SK-N-SH (cell line): ENCODE data around the gene CD19. TPM values are rescaled to one million over a fixed set of nuclear protein-coding genes. Genes with fewer than 3 reads are reported as not detected.

Source experiments
- CTCF ChIA-PET: fragments of 300-600, 350-600 bp; formaldehyde crosslinking; extraction: SDS; loops from one replicate; lab custom pipeline; 2021; lab: Yijun Ruan, JAX
- POLR2A ChIA-PET: fragments of 350-600 bp; sonication (Branson Sonifier 250); formaldehyde crosslinking; extraction: SDS; loops from one replicate; lab custom pipeline; 2020; ENCODE audit warnings: antibody characterized with exemption, inconsistent platforms; lab: Yijun Ruan, JAX
- DNase-seq: peaks from one replicate; pipeline ENCODE4 v3.0.0; 2012
- H2AFZ ChIP-seq: fragments of 200-600 bp; sonication (generic); 2 replicates; pipeline ENCODE4 v1.8.1; 2016; ENCODE audit warnings: antibody characterized with exemption, mild to moderate bottlenecking, low read depth
- H3F3A ChIP-seq: fragments of 200-600 bp; sonication (generic); replicated peaks from 2 replicates; pipeline ENCODE3; 2016; ENCODE audit warnings: antibody characterized with exemption, mild to moderate bottlenecking; ENCODE audit not compliant: insufficient read depth
- H3K27ac ChIP-seq, 2 experiments: fragments of 200-500 bp in 1 of 2; fragments of 200-600 bp in 1 of 2; sonication (Bioruptor generic) in 1 of 2; sonication (generic), shearing (Covaris generic) in 1 of 2; 2 replicates each; pipeline versions ENCODE4 v1.5.1 to v1.6.1; 2014 to 2016; ENCODE audit warnings: low read depth in 2 of 2, inconsistent platforms in 1 of 2, low read length in 1 of 2, mild to moderate bottlenecking in 1 of 2, mixed read lengths in 1 of 2
- H3K27me3 ChIP-seq: fragments of 200-600 bp; sonication (generic), shearing (Covaris generic); 2 replicates; pipeline ENCODE4 v1.6.1; 2016; ENCODE audit warnings: mixed run types; ENCODE audit not compliant: insufficient read depth
- H3K36me3 ChIP-seq, 2 experiments: fragments of 200-500 bp in 1 of 2; fragments of 200-600 bp in 1 of 2; sonication (Bioruptor generic) in 1 of 2; sonication (generic) in 1 of 2; replicated peaks in 1 of 2; 2 replicates each; pipeline versions ENCODE3 to v1.5.1; 2014 to 2016; ENCODE audit warnings: low read length in 1 of 2, mild to moderate bottlenecking in 1 of 2; ENCODE audit not compliant: insufficient read depth in 2 of 2, control insufficient read depth in 1 of 2
- H3K4me1 ChIP-seq, 2 experiments: fragments of 200-500 bp in 1 of 2; fragments of 200-600 bp in 1 of 2; sonication (Bioruptor generic) in 1 of 2; sonication (generic), shearing (Covaris generic) in 1 of 2; 2 replicates each; pipeline versions ENCODE4 v1.5.1 to v1.6.1; 2014 to 2016; ENCODE audit warnings: low read depth in 1 of 2, low read length in 1 of 2, mixed run types in 1 of 2; ENCODE audit not compliant: insufficient read depth in 2 of 2, control insufficient read depth in 1 of 2
- H3K4me2 ChIP-seq: fragments of 200-600 bp; sonication (generic), shearing (Covaris generic); 2 replicates; pipeline ENCODE4 v1.6.1; 2017; ENCODE audit warnings: mixed run types
- H3K4me3 ChIP-seq, 2 experiments: fragments of 200-500 bp in 1 of 2; fragments of 200-600 bp in 1 of 2; sonication (Bioruptor generic) in 1 of 2; sonication (generic), shearing (Covaris generic) in 1 of 2; 2 replicates each; pipeline versions ENCODE4 v1.5.1 to v1.8.1; 2014 to 2016; ENCODE audit warnings: low read depth in 2 of 2, inconsistent platforms in 1 of 2, low read length in 1 of 2, mild to moderate bottlenecking in 1 of 2, mixed read lengths in 1 of 2, moderate library complexity in 1 of 2
- H3K79me2 ChIP-seq: fragments of 200-600 bp; sonication (generic); 2 replicates; pipeline ENCODE4 v1.8.1; 2017; ENCODE audit warnings: mild to moderate bottlenecking; ENCODE audit not compliant: insufficient read depth
- H3K9ac ChIP-seq: fragments of 200-600 bp; sonication (generic); 2 replicates; pipeline ENCODE4 v1.6.1; 2017; ENCODE audit warnings: mixed run types
- H3K9me2 ChIP-seq: fragments of 200-600 bp; sonication (generic); 2 replicates; pipeline ENCODE4 v1.6.1; 2017; ENCODE audit warnings: mixed run types
- H3K9me3 ChIP-seq: fragments of 200-600 bp; sonication (generic); 2 replicates; pipeline ENCODE4 v1.6.1; 2017; ENCODE audit warnings: mixed run types, mild to moderate bottlenecking, moderate library complexity
- H4K20me1 ChIP-seq: fragments of 200-600 bp; sonication (generic); 2 replicates; pipeline ENCODE4 v1.6.1; 2017; ENCODE audit warnings: mild to moderate bottlenecking, mixed run types; ENCODE audit not compliant: insufficient read depth
- ELF1 ChIP-seq: IDR thresholded peaks from 2 replicates; pipeline ENCODE4 v1.4.0; 2012
- EZH2phosphoT487 ChIP-seq: fragments of 200-600 bp; sonication (generic); IDR thresholded peaks from 2 replicates; pipeline ENCODE4 v1.6.1; 2017; ENCODE audit warnings: low read depth, mixed run types, mild to moderate bottlenecking, antibody characterized with exemption, moderate library complexity, borderline replicate concordance
- NRF1 ChIP-seq: IDR thresholded peaks from 2 replicates; pipeline ENCODE4 v1.6.1; 2012; ENCODE audit warnings: low read depth, mild to moderate bottlenecking, low read length
- POLR2AphosphoS5 ChIP-seq: IDR thresholded peaks from 2 replicates; pipeline ENCODE4 v1.6.1; 2012; ENCODE audit warnings: low read depth, low read length
- SIN3A ChIP-seq: IDR thresholded peaks from 2 replicates; pipeline ENCODE4 v1.6.1; 2012; ENCODE audit warnings: low read depth, mild to moderate bottlenecking, low read length, moderate library complexity, borderline replicate concordance
- TAF1 ChIP-seq: IDR thresholded peaks from 2 replicates; pipeline ENCODE4 v1.6.1; 2012; ENCODE audit warnings: low read depth, mild to moderate bottlenecking, low read length, moderate library complexity, borderline replicate concordance
- TCF12 ChIP-seq: IDR thresholded peaks from 2 replicates; pipeline ENCODE4 v1.4.0; 2012
- YY1 ChIP-seq: IDR thresholded peaks from 2 replicates; pipeline ENCODE4 v1.4.0; 2012; ENCODE audit warnings: low read depth, mild to moderate bottlenecking
- WGBS: methylation state at CpG from one replicate; pipeline ENCODE4 v1.1.6; 2017; ENCODE audit warnings: low lambda C conversion rate; 5-methylcytosine and 5-hydroxymethylcytosine counted together
- polyA plus RNA-seq, 3 experiments: library from polyadenylated mRNA; depleted of rRNA; stranded (reverse); fragments of >200 nt; gene quantifications; 2 replicates each; pipeline ENCODE4 v1.2.3, GENCODE V29; 2012
- TF ChIP-seq, protein P1 (sequence below): IDR thresholded peaks from 2 replicates; pipeline ENCODE4 v1.4.0; 2012; ENCODE audit warnings: low read depth
- TF ChIP-seq, protein P2 (sequence below): IDR thresholded peaks from 2 replicates; pipeline ENCODE4; 2012
- TF ChIP-seq, protein P3 (sequence below): IDR thresholded peaks from 2 replicates; pipeline ENCODE4 v1.4.0; 2012; ENCODE audit warnings: low read depth, borderline replicate concordance

CD19 gene
- polyA plus RNA-seq, 1 of the 3 experiments (the other 2 are of a cell fraction), result not detected

DNA sequence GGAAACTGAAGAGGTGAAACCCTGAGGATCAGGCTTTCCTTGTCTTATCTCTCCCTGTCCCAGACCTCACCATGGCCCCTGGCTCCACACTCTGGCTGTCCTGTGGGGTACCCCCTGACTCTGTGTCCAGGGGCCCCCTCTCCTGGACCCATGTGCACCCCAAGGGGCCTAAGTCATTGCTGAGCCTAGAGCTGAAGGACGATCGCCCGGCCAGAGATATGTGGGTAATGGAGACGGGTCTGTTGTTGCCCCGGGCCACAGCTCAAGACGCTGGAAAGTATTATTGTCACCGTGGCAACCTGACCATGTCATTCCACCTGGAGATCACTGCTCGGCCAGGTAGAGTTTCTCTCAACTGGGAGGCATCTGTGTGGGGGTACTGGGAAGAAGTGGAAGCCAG is 1.4 kb downstream of the CD19 start:
- no peak overlapping the region for H3K4me2 ChIP-seq
- H3F3A ChIP-seq, result no peaks in the 10 kb centered on the region
- H3K27ac ChIP-seq, result no peak overlapping the region
- no peaks in the 10 kb centered on the region for H3K4me1 ChIP-seq
- POLR2A ChIA-PET, result no interaction called here
- no peak overlapping the region for H3K9ac ChIP-seq
- no peaks in the 10 kb centered on the region for H3K9me3 ChIP-seq
- no peaks in the 10 kb centered on the region for H4K20me1 ChIP-seq
- WGBS, result 73% methylated on average over 8 of the region's 8 CpGs
- no peak for DNase-seq
- no peaks in the 10 kb centered on the region for H3K27me3 ChIP-seq
- H3K79me2 ChIP-seq, result no peaks in the 10 kb centered on the region
- TF ChIP-seq SIN3A (no peak), EZH2phosphoT487 (no peak), YY1 (no peak)
- TF ChIP-seq, protein P1, sequence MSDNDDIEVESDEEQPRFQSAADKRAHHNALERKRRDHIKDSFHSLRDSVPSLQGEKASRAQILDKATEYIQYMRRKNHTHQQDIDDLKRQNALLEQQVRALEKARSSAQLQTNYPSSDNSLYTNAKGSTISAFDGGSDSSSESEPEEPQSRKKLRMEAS, result no peak
- no peak overlapping the region for H2AFZ ChIP-seq
- H3K4me3 ChIP-seq, result no peak overlapping the region
- H3K36me3 ChIP-seq, result no peaks in the 10 kb centered on the region
- CTCF ChIA-PET, result interaction anchor here (1.1 to 2.2 kb wide), 2 partner anchors 11 to 60 kb away, joined by 3 to 14 read pairs; no protein-coding TSS in a partner anchor
- no peaks in the 10 kb centered on the region for H3K9me2 ChIP-seq

DNA sequence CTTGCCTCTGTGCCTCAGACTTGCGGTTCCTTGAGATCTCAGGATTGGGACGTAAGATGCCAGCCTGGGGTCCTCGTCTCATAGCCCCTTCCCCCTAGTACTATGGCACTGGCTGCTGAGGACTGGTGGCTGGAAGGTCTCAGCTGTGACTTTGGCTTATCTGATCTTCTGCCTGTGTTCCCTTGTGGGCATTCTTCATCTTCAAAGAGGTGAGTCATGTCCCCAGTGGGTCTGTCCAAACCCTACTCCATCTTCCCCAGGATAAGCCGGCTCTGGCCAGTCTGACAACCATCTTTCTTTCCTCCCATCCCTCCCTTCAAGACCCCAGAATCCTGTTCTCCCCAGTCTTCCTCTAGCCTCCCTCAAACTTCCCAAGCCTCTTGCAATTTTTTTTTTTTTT is 3.6 kb downstream of the CD19 start:
- CTCF ChIA-PET, result interaction anchor here (1.8 kb wide), 1 partner anchor 10 kb away, joined by 5 read pairs; no protein-coding TSS in a partner anchor
- Histone ChIP-seq H2AFZ (no peak overlapping the region), H3K27me3 (no peaks in the 10 kb centered on the region), H3K36me3 (no peaks in the 10 kb centered on the region), H3K27ac (no peak overlapping the region), H3F3A (no peaks in the 10 kb centered on the region), H3K9me2 (no peaks in the 10 kb centered on the region), H3K9ac (no peak overlapping the region), H4K20me1 (no peaks in the 10 kb centered on the region), H3K9me3 (no peaks in the 10 kb centered on the region), H3K4me2 (no peak overlapping the region), H3K4me3 (no peak overlapping the region), H3K79me2 (no peaks in the 10 kb centered on the region), H3K4me1 (no peaks in the 10 kb centered on the region)
- TF ChIP-seq NRF1 (no peak), TAF1 (no peak), TCF12 (no peak), ELF1 (no peak), POLR2AphosphoS5 (no peak)
- TF ChIP-seq, protein P2, sequence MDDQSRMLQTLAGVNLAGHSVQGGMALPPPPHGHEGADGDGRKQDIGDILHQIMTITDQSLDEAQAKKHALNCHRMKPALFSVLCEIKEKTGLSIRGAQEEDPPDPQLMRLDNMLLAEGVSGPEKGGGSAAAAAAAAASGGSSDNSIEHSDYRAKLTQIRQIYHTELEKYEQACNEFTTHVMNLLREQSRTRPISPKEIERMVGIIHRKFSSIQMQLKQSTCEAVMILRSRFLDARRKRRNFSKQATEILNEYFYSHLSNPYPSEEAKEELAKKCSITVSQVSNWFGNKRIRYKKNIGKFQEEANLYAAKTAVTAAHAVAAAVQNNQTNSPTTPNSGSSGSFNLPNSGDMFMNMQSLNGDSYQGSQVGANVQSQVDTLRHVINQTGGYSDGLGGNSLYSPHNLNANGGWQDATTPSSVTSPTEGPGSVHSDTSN, result no peak
- TF ChIP-seq, protein P3, sequence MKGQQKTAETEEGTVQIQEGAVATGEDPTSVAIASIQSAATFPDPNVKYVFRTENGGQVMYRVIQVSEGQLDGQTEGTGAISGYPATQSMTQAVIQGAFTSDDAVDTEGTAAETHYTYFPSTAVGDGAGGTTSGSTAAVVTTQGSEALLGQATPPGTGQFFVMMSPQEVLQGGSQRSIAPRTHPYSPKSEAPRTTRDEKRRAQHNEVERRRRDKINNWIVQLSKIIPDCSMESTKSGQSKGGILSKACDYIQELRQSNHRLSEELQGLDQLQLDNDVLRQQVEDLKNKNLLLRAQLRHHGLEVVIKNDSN, result no peak
- POLR2A ChIA-PET, result no interaction called here
- no peak for DNase-seq
- WGBS, result 90% methylated on average over 3 of the region's 4 CpGs
